Adipocyte (in vitro differentiated cells): ENCODE data around the gene CCNK.

ENCODE experiments used
- DNase-seq: peaks from one replicate; pipeline ENCODE4 v3.0.0-alpha.2; 2015; ENCODE audit warnings: low read depth
- H3K27me3 ChIP-seq: replicated peaks from 2 replicates; pipeline ENCODE4 v1.7.0; 2013; ENCODE audit warnings: mild to moderate bottlenecking, low read length, moderate library complexity; ENCODE audit not compliant: control insufficient read depth, insufficient read depth
- H3K36me3 ChIP-seq: 2 replicates; pipeline ENCODE4 v1.7.0; 2013; ENCODE audit warnings: low read length, mild to moderate bottlenecking, moderate library complexity; ENCODE audit not compliant: control insufficient read depth, insufficient read depth, severe bottlenecking
- H3K4me1 ChIP-seq: 2 replicates; pipeline ENCODE4 v1.7.0; 2013; ENCODE audit warnings: mild to moderate bottlenecking, low read length, moderate library complexity; ENCODE audit not compliant: control insufficient read depth, insufficient read depth
- H3K4me3 ChIP-seq: 2 replicates; pipeline ENCODE4 v1.7.0; 2013; ENCODE audit warnings: mild to moderate bottlenecking, low read length, moderate library complexity
- H3K9ac ChIP-seq: 2 replicates; pipeline ENCODE4 v1.7.0; 2013; ENCODE audit warnings: mild to moderate bottlenecking, low read length, moderate library complexity
- H3K9me3 ChIP-seq: 2 replicates; pipeline ENCODE4 v1.7.0; 2013; ENCODE audit warnings: mild to moderate bottlenecking, low read length, moderate library complexity; ENCODE audit not compliant: control insufficient read depth

CCNK gene

DNA sequence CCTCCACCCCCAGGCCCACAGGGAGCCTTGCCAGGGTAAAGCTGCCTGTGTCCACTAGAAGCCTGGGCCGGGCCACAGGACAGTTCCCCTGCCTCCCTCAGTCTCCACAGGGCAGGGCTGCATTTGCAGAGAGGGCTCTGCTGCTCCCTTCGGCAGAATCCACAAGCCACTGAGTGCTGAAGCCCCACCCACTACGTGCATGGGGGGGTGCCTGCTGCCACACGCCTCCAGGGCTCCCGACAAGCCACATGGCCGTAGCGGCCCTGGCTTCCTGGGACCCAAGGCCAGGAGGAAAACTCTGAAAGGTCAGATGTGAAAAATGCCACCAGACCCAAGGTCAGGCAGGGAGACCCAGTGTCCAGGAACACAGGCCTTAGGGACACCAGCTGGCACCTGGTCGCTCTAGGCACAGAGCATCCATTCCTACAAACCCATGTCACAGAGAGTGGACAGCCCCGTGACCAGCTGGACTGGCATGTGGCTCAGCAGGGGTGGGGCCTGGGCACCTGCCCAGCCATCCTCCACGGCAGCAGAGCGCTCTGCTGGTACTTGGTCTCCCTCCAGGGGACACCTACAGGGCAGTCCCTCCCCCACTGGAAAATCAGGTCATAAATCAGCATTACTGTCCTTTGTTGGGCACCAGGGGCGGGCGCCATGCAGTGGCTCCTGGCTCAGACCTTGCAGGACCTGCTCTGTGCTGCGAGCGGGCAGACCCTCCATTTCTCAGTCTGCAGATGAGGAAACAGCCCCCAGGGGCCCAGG lies 79.9 kb downstream of the CCNK start:
- H3K27me3 ChIP-seq = peaks cover 43% of the 10 kb centered on the region
- no peak for DNase-seq
- no peaks in the 10 kb centered on the region for H3K36me3 ChIP-seq
- no peak overlapping the region for H3K4me3 ChIP-seq
- H3K9ac ChIP-seq = no peak overlapping the region
- H3K9me3 ChIP-seq = no peaks in the 10 kb centered on the region
- H3K4me1 ChIP-seq = peaks cover 8% of the 10 kb centered on the region

- H3K9me3 ChIP-seq = no peaks in the 10 kb centered on the region
- H3K9ac ChIP-seq = no peak overlapping the region
- H3K27me3 ChIP-seq = peaks cover 43% of the 10 kb centered on the region
- no peak for DNase-seq
- H3K4me1 ChIP-seq = peaks cover 8% of the 10 kb centered on the region
- no peak overlapping the region for H3K4me3 ChIP-seq
- no peaks in the 10 kb centered on the region for H3K36me3 ChIP-seq
Measured at GRCh38 chr14:99561864-99562263, 80.7 kb downstream of the CCNK start.
